GM19328 (cell line): Measurements from ENCODE around the gene ATP5MC3.
"Not testable (repeated sequence)": the region's sequence is repeated elsewhere in the genome, so short reads cannot be mapped to it uniquely, and the experiment has no call there.

ENCODE experiments used
- ATAC-seq: cut with Tn5 transposase; IDR thresholded peaks from one replicate; pipeline ENCODE4 v1.9.1; 2021; ENCODE audit warnings: mild to moderate bottlenecking, moderate library complexity; ENCODE audit not compliant: unreplicated experiment

Gene ATP5MC3

GRCh38 chr2:175181104-175181876 lies at the start of gene ATP5MC3:
TSS of gene ATP5MC3 (minus strand) at chr2:175181710. CDS start at chr2:175181393, 317 bp downstream.
- ATAC-seq, result peak; percentile 84

GRCh38 chr2:175228601-175229000 lies 47.1 kb upstream of the ATP5MC3 start:
- not testable (repeated sequence) for ATAC-seq

GRCh38 chr2:175228179-175228578 lies 46.7 kb upstream of the ATP5MC3 start:
- ATAC-seq, result no peak

GRCh38 chr2:175227393-175227792 lies 45.9 kb upstream of the ATP5MC3 start:
- ATAC-seq, result no peak

- ATAC-seq, result no peak
Measured at GRCh38 chr2:175220075-175220474, 38.6 kb upstream of the ATP5MC3 start.

GRCh38 chr2:175218551-175218950 lies 37.0 kb upstream of the ATP5MC3 start:
- no peak for ATAC-seq

- ATAC-seq, result no peak
Measured at GRCh38 chr2:175207741-175208438, 26.4 kb upstream of the ATP5MC3 start.

- ATAC-seq, result no peak
Measured at GRCh38 chr2:175206866-175207265, 25.4 kb upstream of the ATP5MC3 start.

GRCh38 chr2:175205523-175205922 lies 24.0 kb upstream of the ATP5MC3 start:
- ATAC-seq, result no peak

- ATAC-seq, result peak; percentile 70
Measured at GRCh38 chr2:175203621-175204496, 22.3 kb upstream of the ATP5MC3 start.

- ATAC-seq, result no peak
Measured at GRCh38 chr2:175195012-175195411, 13.5 kb upstream of the ATP5MC3 start.

- no peak for ATAC-seq
Measured at GRCh38 chr2:175188761-175189160, 7.3 kb upstream of the ATP5MC3 start.

GRCh38 chr2:175187378-175187777 lies 5.9 kb upstream of the ATP5MC3 start:
- peak; percentile 67 for ATAC-seq

GRCh38 chr2:175183674-175184073 lies 2.2 kb upstream of the ATP5MC3 start:
- ATAC-seq, result no peak

GRCh38 chr2:175181877-175182308 lies 383 bp upstream of the ATP5MC3 start:
- no peak for ATAC-seq

- peak; percentile 61 for ATAC-seq
Measured at GRCh38 chr2:175180701-175181103, 808 bp downstream of the ATP5MC3 start.

GRCh38 chr2:175176624-175177023 lies 4.9 kb downstream of the ATP5MC3 start:
- no peak for ATAC-seq

GRCh38 chr2:175175896-175176295 lies 5.6 kb downstream of the ATP5MC3 start:
- ATAC-seq, result no peak

GRCh38 chr2:175175320-175175719 lies 6.2 kb downstream of the ATP5MC3 start:
- ATAC-seq, result no peak

GRCh38 chr2:175170659-175171304 lies 10.7 kb downstream of the ATP5MC3 start:
- no peak for ATAC-seq

GRCh38 chr2:175169191-175169590 lies 12.3 kb downstream of the ATP5MC3 start:
- no peak for ATAC-seq
